ENCODE data around the gene FGD3. TPM values are rescaled to one million over a fixed set of nuclear protein-coding genes. Genes with fewer than 3 reads are reported as not detected.

Gene FGD3
- total RNA-seq, 1 experiment from 2014 or later: 0.09 TPM

- DNase-seq (ENCODE audit: low spot score): no peak
- intact Hi-C loops (cut with micrococcal nuclease; ENCODE audit: unreplicated experiment): no loop called here
- no peaks in the 10 kb centered on the region for H3K9me3 ChIP-seq (ENCODE audit: low read depth, low read length, poor library complexity, severe bottlenecking)
- TF ChIP-seq CTCF (conservative IDR thresholded peaks at IDR 0.05; ENCODE audit: low read depth, low read length) (no peak), EZH2 (IDR thresholded peaks at IDR 0.05; ENCODE audit: borderline replicate concordance, low read depth, low read length, poor library complexity, severe bottlenecking) (no peak)
- H3K27ac ChIP-seq (ENCODE audit: low read depth, low read length, poor library complexity, severe bottlenecking): no peak overlapping the region
- CTCF ChIA-PET: no interaction called here
- H3K36me3 ChIP-seq (ENCODE audit: insufficient read depth, low read length, poor library complexity, severe bottlenecking): no peaks in the 10 kb centered on the region
- H3K27me3 ChIP-seq (replicated peaks; ENCODE audit: insufficient read depth, low read depth, low read length, poor library complexity): no peaks in the 10 kb centered on the region
- no TSS peak for BruUV-seq (replicated peaks)
- H3K4me3 ChIP-seq (ENCODE audit: low read depth, low read length, poor library complexity, severe bottlenecking): no peak overlapping the region
- POLR2A ChIA-PET (ENCODE audit: low non-redundant PET): no interaction called here
- no peaks in the 10 kb centered on the region for H3K4me1 ChIP-seq (ENCODE audit: insufficient read depth, low read length, poor library complexity, severe bottlenecking)
These were observed 92.1 kb downstream of the FGD3 start for GRCh38 chr9:93039456-93039855.

- H3K4me3 ChIP-seq (ENCODE audit: low read depth, low read length, poor library complexity, severe bottlenecking): no peak overlapping the region
- no peak overlapping the region for H3K27ac ChIP-seq (ENCODE audit: low read depth, low read length, poor library complexity, severe bottlenecking)
- H3K9me3 ChIP-seq (ENCODE audit: low read depth, low read length, poor library complexity, severe bottlenecking): no peaks in the 10 kb centered on the region
- no peak for TF ChIP-seq CTCF (conservative IDR thresholded peaks at IDR 0.05; ENCODE audit: low read depth, low read length)
- no peak for TF ChIP-seq EZH2 (IDR thresholded peaks at IDR 0.05; ENCODE audit: borderline replicate concordance, low read depth, low read length, poor library complexity, severe bottlenecking)
- BruUV-seq (replicated peaks): no TSS peak
- DNase-seq (ENCODE audit: low spot score): no peak
- intact Hi-C loops (cut with micrococcal nuclease; ENCODE audit: unreplicated experiment): no loop called here
- H3K36me3 ChIP-seq (ENCODE audit: insufficient read depth, low read length, poor library complexity, severe bottlenecking): no peaks in the 10 kb centered on the region
- POLR2A ChIA-PET (ENCODE audit: low non-redundant PET): no interaction called here
- CTCF ChIA-PET: no interaction called here
- H3K27me3 ChIP-seq (replicated peaks; ENCODE audit: insufficient read depth, low read depth, low read length, poor library complexity): no peaks in the 10 kb centered on the region
- no peaks in the 10 kb centered on the region for H3K4me1 ChIP-seq (ENCODE audit: insufficient read depth, low read length, poor library complexity, severe bottlenecking)
These were observed 92.7 kb downstream of the FGD3 start for GRCh38 chr9:93039976-93040375.

DNA sequence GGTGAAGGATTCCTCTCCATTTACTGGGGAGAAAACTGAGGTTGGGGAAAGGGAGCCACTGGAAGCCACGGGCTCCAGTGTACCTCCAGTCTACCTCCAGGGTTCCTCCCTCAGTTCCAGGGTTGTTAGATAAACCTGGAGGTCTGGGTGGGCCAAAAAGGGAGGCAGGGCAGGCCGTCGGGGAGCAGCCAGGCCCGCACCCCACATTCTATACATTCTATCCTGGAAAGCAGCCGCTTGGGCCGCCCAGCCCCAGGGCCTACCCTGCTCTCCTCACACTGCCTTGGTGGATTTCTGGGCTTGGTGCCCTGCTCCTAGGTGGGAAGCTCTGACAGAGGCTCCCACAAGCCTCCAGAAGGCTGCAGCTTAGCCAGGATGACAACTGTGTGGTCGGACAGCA is 93.1 kb downstream of the FGD3 start:
- ChIA-PET CTCF (no interaction called here), POLR2A (ENCODE audit: low non-redundant PET) (no interaction called here)
- BruUV-seq (replicated peaks): no TSS peak

More for the DNA sequence above, 93.1 kb downstream of the FGD3 start:
- Histone ChIP-seq H3K36me3 (ENCODE audit: insufficient read depth, low read length, poor library complexity, severe bottlenecking) (no peaks in the 10 kb centered on the region), H3K9me3 (ENCODE audit: low read depth, low read length, poor library complexity, severe bottlenecking) (no peaks in the 10 kb centered on the region), H3K4me3 (ENCODE audit: low read depth, low read length, poor library complexity, severe bottlenecking) (no peak overlapping the region), H3K27me3 (replicated peaks; ENCODE audit: insufficient read depth, low read depth, low read length, poor library complexity) (no peaks in the 10 kb centered on the region), H3K4me1 (ENCODE audit: insufficient read depth, low read length, poor library complexity, severe bottlenecking) (no peaks in the 10 kb centered on the region), H3K27ac (ENCODE audit: low read depth, low read length, poor library complexity, severe bottlenecking) (no peak overlapping the region)
- intact Hi-C loops (cut with micrococcal nuclease; ENCODE audit: unreplicated experiment): no loop called here
- no peak for DNase-seq (ENCODE audit: low spot score)
- no peak for TF ChIP-seq CTCF (conservative IDR thresholded peaks at IDR 0.05; ENCODE audit: low read depth, low read length)
- no peak for TF ChIP-seq EZH2 (IDR thresholded peaks at IDR 0.05; ENCODE audit: borderline replicate concordance, low read depth, low read length, poor library complexity, severe bottlenecking)

Measured in A673 (cell line).